Activated T-helper 17 cell treated with anti-CD3 and anti-CD28 coated beads, Interleukin-2, amount 50 U/mL, for 72 hours (primary cell): ENCODE data around the gene GM2A. TPM values are rescaled to one million over a fixed set of nuclear protein-coding genes. Genes with fewer than 3 reads are reported as not detected.
"Not testable (repeated sequence)": the region's sequence is repeated elsewhere in the genome, so short reads cannot be mapped to it uniquely, and the experiment has no call there.

ENCODE experiments used
- ATAC-seq: fragments of 150-1000 bp; cut with Tn5 transposase; replicated peaks from 2 replicates; pipeline ENCODE4 v1.10.0; 2021; ENCODE audit warnings: mild to moderate bottlenecking, moderate library complexity
- H3K27ac Mint-ChIP-seq: one replicate; pipeline ENCODE4 v1.8.0; 2022; ENCODE audit warnings: mixed read lengths
- H3K27me3 Mint-ChIP-seq: one replicate; pipeline ENCODE4 v1.8.0; 2022; ENCODE audit warnings: mixed read lengths
- H3K36me3 Mint-ChIP-seq: one replicate; pipeline ENCODE4 v1.8.0; 2022; ENCODE audit warnings: low read depth, mild to moderate bottlenecking, mixed read lengths
- H3K4me1 Mint-ChIP-seq: one replicate; pipeline ENCODE4 v1.8.0; 2022; ENCODE audit warnings: mixed read lengths
- H3K4me3 Mint-ChIP-seq: one replicate; pipeline ENCODE4 v1.8.0; 2022; ENCODE audit warnings: mild to moderate bottlenecking, mixed read lengths
- H3K9me3 Mint-ChIP-seq: one replicate; pipeline ENCODE4 v1.8.0; 2022; ENCODE audit warnings: mixed read lengths
- total RNA-seq, 2 donors: library from RNA; stranded (reverse); gene quantifications; one replicate each; pipeline ENCODE4 v1.2.3, GENCODE V29; 2022

GM2A gene
- total RNA-seq, 2 donors from 2014 or later = 32.2 to 41.1 TPM

- Mint-ChIP-seq H3K36me3 (no peaks in the 10 kb centered on the region), H3K27me3 (no peaks in the 10 kb centered on the region), H3K9me3 (no peaks in the 10 kb centered on the region), H3K27ac (peak overlapping the region; percentile 97), H3K4me1 (peaks cover 29% of the 10 kb centered on the region), H3K4me3 (peak overlapping the region; percentile 81)
- no peak for ATAC-seq
These were observed 1.4 kb upstream of the GM2A start for GRCh38 chr5:151251621-151252020.

DNA sequence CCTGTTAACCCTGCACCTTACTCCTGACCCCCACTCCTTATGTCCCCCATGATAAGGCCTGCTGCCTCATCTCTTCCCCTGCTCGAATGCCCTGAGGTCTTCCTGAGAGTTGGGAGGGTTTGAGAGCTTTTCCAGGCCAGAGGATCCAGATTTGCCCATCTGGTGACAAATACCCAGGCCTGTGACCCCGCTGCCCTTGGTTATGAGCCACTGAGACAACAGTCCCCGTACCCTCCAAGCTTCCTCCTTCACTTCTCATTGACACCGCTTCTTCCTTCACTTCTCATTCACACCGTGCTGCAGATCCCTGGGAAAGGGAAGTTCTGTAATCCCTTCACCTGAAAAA is 593 bp downstream of the GM2A start:
- H3K27ac Mint-ChIP-seq = peak overlapping the region; percentile 89
- H3K4me3 Mint-ChIP-seq = peak overlapping the region; percentile 81
- H3K27me3 Mint-ChIP-seq = no peaks in the 10 kb centered on the region
- no peak for ATAC-seq
- no peaks in the 10 kb centered on the region for H3K36me3 Mint-ChIP-seq
- H3K4me1 Mint-ChIP-seq = peaks cover 33% of the 10 kb centered on the region
- H3K9me3 Mint-ChIP-seq = no peaks in the 10 kb centered on the region

DNA sequence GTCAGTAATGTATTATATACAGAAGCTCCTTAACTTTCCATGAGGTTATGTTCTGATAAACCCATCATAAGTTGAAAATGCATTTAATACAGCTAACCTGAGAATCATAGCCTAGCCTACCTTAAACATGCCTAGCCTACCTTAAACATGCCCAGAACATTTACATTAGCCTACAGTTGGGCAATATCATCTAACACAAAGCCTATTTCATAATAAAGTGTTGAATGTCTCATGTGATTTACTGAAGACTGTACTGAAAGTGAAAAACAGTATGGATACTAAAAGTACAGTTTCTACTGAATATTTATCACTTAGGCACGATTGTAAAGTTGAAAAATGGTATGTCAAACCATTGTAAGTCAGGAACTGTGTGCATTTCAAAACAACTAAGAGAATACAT is 1.6 kb downstream of the GM2A start:
- no peaks in the 10 kb centered on the region for H3K27me3 Mint-ChIP-seq
- H3K4me1 Mint-ChIP-seq = peaks cover 40% of the 10 kb centered on the region
- H3K4me3 Mint-ChIP-seq = peak overlapping the region; percentile 81
- no peak overlapping the region for H3K27ac Mint-ChIP-seq
- ATAC-seq = no peak
- no peaks in the 10 kb centered on the region for H3K9me3 Mint-ChIP-seq
- no peaks in the 10 kb centered on the region for H3K36me3 Mint-ChIP-seq

GRCh38 chr5:151254990-151255389 is 2.0 kb downstream of the GM2A start:
- not testable (repeated sequence) for ATAC-seq, H3K4me3 Mint-ChIP-seq, H3K27ac Mint-ChIP-seq, H3K36me3 Mint-ChIP-seq, H3K27me3 Mint-ChIP-seq, H3K9me3 Mint-ChIP-seq
- H3K4me1 Mint-ChIP-seq = peaks cover 39% of the 10 kb centered on the region

GRCh38 chr5:151255621-151256286 is 2.8 kb downstream of the GM2A start:
- Mint-ChIP-seq H3K27me3 (no peaks in the 10 kb centered on the region), H3K4me3 (no peak overlapping the region), H3K4me1 (peaks cover 31% of the 10 kb centered on the region), H3K36me3 (no peaks in the 10 kb centered on the region), H3K9me3 (no peaks in the 10 kb centered on the region), H3K27ac (no peak overlapping the region)
- ATAC-seq = no peak

DNA sequence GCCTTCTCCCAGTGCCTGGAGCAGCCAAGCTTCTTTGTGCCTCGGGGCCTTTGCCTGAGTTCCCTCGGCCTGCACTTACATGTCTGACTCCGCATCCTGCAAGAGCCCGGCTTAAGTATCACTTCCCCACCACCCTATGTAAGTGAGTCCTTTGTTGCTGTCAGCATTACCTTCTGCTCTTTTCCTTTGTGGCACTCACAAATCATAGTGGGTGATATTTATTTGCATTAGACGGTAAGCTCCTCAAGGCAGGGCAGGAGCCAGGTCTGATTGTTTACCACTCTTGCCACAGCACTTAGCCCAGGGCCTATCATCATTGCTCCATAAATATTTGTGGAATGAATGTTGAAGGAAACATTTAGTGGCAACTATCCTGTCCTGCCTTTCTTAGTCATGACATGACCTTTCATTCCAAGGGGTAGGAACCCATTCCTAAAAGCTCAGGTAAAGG is 4.8 kb downstream of the GM2A start:
- peaks cover 19% of the 10 kb centered on the region for H3K36me3 Mint-ChIP-seq
- peak overlapping the region; percentile 53 for H3K27ac Mint-ChIP-seq
- H3K4me3 Mint-ChIP-seq = no peak overlapping the region
- ATAC-seq = no peak
- peaks cover 23% of the 10 kb centered on the region for H3K4me1 Mint-ChIP-seq
- no peaks in the 10 kb centered on the region for H3K9me3 Mint-ChIP-seq
- H3K27me3 Mint-ChIP-seq = no peaks in the 10 kb centered on the region

GRCh38 chr5:151258201-151258611 is 5.2 kb downstream of the GM2A start:
- Mint-ChIP-seq H3K4me3 (no peak overlapping the region), H3K4me1 (peaks cover 23% of the 10 kb centered on the region), H3K27me3 (no peaks in the 10 kb centered on the region), H3K36me3 (peaks cover 22% of the 10 kb centered on the region), H3K27ac (peak overlapping the region; percentile 53), H3K9me3 (no peaks in the 10 kb centered on the region)
- ATAC-seq = no peak

DNA sequence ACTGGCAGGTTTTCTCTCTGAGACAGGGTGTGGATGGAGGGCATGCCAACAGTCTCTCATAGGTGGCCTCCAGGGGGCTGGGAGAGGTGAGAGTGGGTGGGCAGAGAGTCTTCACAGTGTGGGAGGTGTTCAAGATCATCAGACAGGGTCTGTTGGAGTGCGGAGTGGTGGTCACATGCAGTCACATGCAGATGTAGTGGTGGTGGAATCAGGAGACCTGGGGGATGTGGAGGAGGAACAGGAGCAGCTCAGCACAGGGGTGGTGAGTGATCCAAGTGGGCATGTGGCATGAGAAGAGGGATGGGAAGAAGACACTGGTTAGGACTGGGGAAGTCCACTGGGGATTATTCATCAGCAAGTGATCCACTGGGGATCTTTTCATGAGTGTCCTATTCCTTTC is 5.8 kb downstream of the GM2A start:
- no peaks in the 10 kb centered on the region for H3K9me3 Mint-ChIP-seq
- H3K27ac Mint-ChIP-seq = peak overlapping the region; percentile 53
- no peak overlapping the region for H3K4me3 Mint-ChIP-seq
- peaks cover 26% of the 10 kb centered on the region for H3K36me3 Mint-ChIP-seq
- ATAC-seq = no peak
- peaks cover 24% of the 10 kb centered on the region for H3K4me1 Mint-ChIP-seq
- H3K27me3 Mint-ChIP-seq = no peaks in the 10 kb centered on the region

DNA sequence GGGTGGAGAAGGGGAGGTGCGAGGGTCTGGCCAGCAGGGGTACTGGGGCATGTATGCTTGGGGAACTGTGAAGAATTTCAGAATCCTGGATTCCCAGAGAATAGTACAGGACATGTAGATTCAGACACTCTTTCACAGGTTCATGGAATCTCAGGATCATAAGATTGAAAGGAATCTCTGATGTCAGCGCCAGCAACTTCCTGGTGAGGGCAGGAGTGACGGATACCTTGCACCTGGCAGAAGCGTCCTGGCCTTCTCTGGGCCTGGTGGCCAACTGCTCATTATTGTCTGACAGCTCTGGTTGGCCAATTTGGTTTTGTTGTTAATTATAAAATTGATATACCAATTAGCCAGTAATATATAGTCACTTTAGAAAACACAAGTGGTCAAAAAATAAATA is 6.9 kb downstream of the GM2A start:
- no peaks in the 10 kb centered on the region for H3K27me3 Mint-ChIP-seq
- H3K4me1 Mint-ChIP-seq = peaks cover 29% of the 10 kb centered on the region
- H3K9me3 Mint-ChIP-seq = no peaks in the 10 kb centered on the region
- H3K36me3 Mint-ChIP-seq = peaks cover 38% of the 10 kb centered on the region
- no peak for ATAC-seq
- peak overlapping the region; percentile 53 for H3K27ac Mint-ChIP-seq
- H3K4me3 Mint-ChIP-seq = no peak overlapping the region

DNA sequence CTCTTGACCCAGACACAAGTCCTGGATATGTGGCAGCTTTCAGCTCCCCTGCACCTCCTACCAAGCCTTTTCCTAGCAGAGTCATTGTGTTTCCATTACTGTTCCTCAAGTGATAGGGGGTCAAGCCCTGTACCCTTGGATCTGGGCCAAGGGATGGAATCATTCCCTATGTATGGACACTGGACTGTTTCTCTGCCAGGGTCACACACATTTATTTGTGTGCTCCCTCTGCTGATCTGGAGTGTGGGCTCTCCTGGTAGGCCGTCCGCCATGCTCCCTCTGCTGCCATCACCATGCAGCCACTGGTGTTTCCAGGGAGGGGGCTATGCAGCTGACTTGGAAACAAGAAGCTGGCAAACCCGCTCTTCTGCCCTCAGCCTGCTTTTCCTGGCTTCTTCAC is 9.5 kb downstream of the GM2A start:
- no peak for ATAC-seq
- Mint-ChIP-seq H3K4me3 (no peak overlapping the region), H3K27me3 (no peaks in the 10 kb centered on the region), H3K27ac (no peak overlapping the region), H3K36me3 (peaks cover 62% of the 10 kb centered on the region), H3K4me1 (peaks cover 20% of the 10 kb centered on the region), H3K9me3 (no peaks in the 10 kb centered on the region)

DNA sequence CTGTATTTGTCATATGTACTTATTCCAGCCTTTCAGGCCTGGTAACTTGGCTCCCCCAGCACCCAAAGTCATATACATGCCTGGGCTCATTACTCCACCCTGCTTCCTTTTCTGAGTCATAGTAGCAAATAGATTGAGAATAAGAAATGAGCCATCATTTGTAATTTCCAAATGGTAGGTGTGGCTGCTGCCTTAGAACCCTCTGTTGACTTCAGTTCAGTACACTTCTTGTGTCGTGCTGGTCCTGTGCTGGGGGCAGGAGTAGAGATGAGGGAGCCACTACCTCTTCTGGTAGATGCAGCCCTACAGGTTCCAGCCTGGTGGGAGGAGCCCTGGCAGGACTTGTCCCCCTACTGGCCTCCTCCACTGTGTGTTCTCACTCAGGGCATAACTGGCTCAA is 11.1 kb downstream of the GM2A start:
- peak; percentile 99 for ATAC-seq
- no peaks in the 10 kb centered on the region for H3K9me3 Mint-ChIP-seq
- peaks cover 77% of the 10 kb centered on the region for H3K36me3 Mint-ChIP-seq
- H3K27me3 Mint-ChIP-seq = no peaks in the 10 kb centered on the region
- H3K4me3 Mint-ChIP-seq = peak overlapping the region; percentile 63
- H3K27ac Mint-ChIP-seq = peak overlapping the region; percentile 97
- H3K4me1 Mint-ChIP-seq = peaks cover 14% of the 10 kb centered on the region

GRCh38 chr5:151267491-151268260 is 14.7 kb downstream of the GM2A start:
- Mint-ChIP-seq H3K9me3 (no peaks in the 10 kb centered on the region), H3K27ac (no peak overlapping the region), H3K36me3 (peaks cover 59% of the 10 kb centered on the region), H3K4me3 (no peak overlapping the region), H3K27me3 (no peaks in the 10 kb centered on the region), H3K4me1 (peaks cover 13% of the 10 kb centered on the region)
- no peak for ATAC-seq

GRCh38 chr5:151270599-151270998 is 17.6 kb downstream of the GM2A start:
- Mint-ChIP-seq H3K27ac (no peak overlapping the region), H3K4me1 (no peaks in the 10 kb centered on the region), H3K27me3 (no peaks in the 10 kb centered on the region), H3K4me3 (no peak overlapping the region), H3K9me3 (no peaks in the 10 kb centered on the region), H3K36me3 (peaks cover 34% of the 10 kb centered on the region)
- peak; percentile 96 for ATAC-seq

DNA sequence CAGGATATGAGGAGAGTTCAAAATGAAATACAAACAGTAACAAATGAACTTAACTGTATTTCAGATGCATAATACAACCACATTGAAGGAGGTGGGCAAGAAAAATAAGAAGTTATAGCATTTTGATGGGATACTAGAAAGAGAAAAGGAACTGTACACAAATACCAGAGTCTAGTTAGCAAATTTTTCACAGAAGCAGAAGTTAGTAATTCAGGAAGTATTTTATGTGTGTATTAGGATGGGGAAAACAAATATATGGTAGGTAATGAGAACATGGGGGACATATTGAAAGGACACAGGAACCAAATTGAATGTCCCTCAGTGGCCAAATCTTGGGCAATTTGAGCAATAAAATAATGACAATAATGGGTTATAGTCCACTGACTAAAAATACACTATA is 18.4 kb downstream of the GM2A start:
- H3K36me3 Mint-ChIP-seq = peaks cover 27% of the 10 kb centered on the region
- no peak for ATAC-seq
- no peak overlapping the region for H3K4me3 Mint-ChIP-seq
- no peaks in the 10 kb centered on the region for H3K9me3 Mint-ChIP-seq
- H3K27ac Mint-ChIP-seq = no peak overlapping the region
- no peaks in the 10 kb centered on the region for H3K4me1 Mint-ChIP-seq
- no peaks in the 10 kb centered on the region for H3K27me3 Mint-ChIP-seq

- H3K27me3 Mint-ChIP-seq = no peaks in the 10 kb centered on the region
- no peaks in the 10 kb centered on the region for H3K9me3 Mint-ChIP-seq
- no peak for ATAC-seq
- no peaks in the 10 kb centered on the region for H3K36me3 Mint-ChIP-seq
- H3K27ac Mint-ChIP-seq = no peak overlapping the region
- H3K4me3 Mint-ChIP-seq = no peak overlapping the region
- no peaks in the 10 kb centered on the region for H3K4me1 Mint-ChIP-seq
These were observed 21.7 kb downstream of the GM2A start for GRCh38 chr5:151274666-151275065.
